Progenitor cell of endocrine pancreas (in vitro differentiated cells): Measurements from ENCODE around the gene FNDC11. TPM values are rescaled to one million over a fixed set of nuclear protein-coding genes. Genes with fewer than 3 reads are reported as not detected.

Experiments used
- DNase-seq: peaks from one replicate; pipeline ENCODE4 v3.0.0; 2021; ENCODE audit warnings: low spot score; ENCODE audit not compliant: unreplicated experiment
- H3K27ac Mint-ChIP-seq: 2 replicates; pipeline ENCODE4 v1.8.0; 2021; ENCODE audit warnings: mild to moderate bottlenecking, moderate library complexity, mixed read lengths
- H3K27me3 Mint-ChIP-seq: 2 replicates; pipeline ENCODE4 v1.8.0; 2021; ENCODE audit warnings: mixed read lengths
- H3K36me3 Mint-ChIP-seq: 2 replicates; pipeline ENCODE4 v1.8.0; 2022; ENCODE audit warnings: mixed read lengths; ENCODE audit not compliant: insufficient read depth
- H3K4me1 Mint-ChIP-seq: 2 replicates; pipeline ENCODE4 v1.8.0; 2021; ENCODE audit warnings: low read depth, mixed read lengths
- H3K4me3 Mint-ChIP-seq: 2 replicates; pipeline ENCODE4 v1.8.0; 2021; ENCODE audit warnings: low read depth, mild to moderate bottlenecking, moderate library complexity, mixed read lengths
- H3K9me3 Mint-ChIP-seq: 2 replicates; pipeline ENCODE4 v1.8.0; 2021; ENCODE audit warnings: low read depth, mixed read lengths
- CTCF ChIP-seq: fragments of 200-600 bp; sonication (generic); IDR thresholded peaks from one replicate; pipeline ENCODE4 v1.5.0; 2021; ENCODE audit warnings: antibody characterized with exemption, mild to moderate bottlenecking; ENCODE audit not compliant: unreplicated experiment
- total RNA-seq: library from RNA; stranded (reverse); gene quantifications from 2 replicates; pipeline ENCODE4 v1.2.1, GENCODE V29; 2021

FNDC11 gene
- total RNA-seq, 1 donor from 2014 or later = 1.9 TPM

DNA sequence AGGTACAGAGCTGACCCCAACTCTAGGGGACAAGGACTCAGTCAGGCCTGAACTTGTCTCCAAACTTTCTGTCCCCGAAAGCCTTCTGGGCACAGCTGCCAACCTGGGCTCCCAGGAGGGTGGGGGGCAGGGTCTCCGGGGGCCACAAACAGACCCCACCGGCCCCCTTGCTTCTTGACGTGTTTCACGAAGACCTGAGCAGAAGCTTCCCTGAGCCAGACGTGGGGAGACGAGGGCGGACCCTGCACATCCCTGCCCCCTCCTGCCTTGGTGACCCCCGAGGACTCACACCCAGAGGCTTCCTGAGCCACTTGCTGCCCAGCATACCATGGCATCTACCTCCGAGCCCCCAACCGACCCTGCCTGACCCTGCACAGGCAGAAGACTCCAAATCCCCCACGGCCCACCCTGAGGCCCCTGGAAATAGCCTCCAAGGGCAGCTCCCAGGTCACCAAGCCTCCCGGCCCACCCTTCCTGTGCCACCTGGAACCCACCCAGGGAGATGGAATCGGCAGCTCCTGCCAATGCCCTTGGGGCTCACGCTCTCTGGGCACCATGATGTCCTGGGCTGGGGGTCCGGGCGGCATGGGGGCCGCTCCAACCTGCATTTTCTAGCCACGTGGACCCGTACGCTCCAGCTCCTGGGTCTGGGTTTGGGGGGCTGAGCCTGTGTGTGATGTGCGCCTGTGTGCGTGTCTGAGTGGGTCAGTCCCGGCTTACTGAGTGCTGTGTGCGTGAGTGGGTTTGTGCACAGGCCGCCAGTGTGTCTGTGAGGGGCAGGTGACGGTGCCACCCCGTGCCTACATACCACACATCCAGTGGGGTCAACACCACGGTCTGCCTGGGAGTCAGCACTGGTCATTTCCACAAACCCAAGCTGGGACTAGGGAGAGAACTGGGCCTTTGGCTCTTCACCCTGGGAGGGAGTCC is 14.3 kb upstream of the FNDC11 start:
- Mint-ChIP-seq H3K4me1 (peaks cover 1% of the 10 kb centered on the region), H3K36me3 (no peaks in the 10 kb centered on the region), H3K4me3 (no peak overlapping the region), H3K27ac (no peak overlapping the region), H3K9me3 (no peaks in the 10 kb centered on the region), H3K27me3 (peaks cover 5% of the 10 kb centered on the region)
- DNase-seq = no peak
- TF ChIP-seq CTCF = no peak

DNA sequence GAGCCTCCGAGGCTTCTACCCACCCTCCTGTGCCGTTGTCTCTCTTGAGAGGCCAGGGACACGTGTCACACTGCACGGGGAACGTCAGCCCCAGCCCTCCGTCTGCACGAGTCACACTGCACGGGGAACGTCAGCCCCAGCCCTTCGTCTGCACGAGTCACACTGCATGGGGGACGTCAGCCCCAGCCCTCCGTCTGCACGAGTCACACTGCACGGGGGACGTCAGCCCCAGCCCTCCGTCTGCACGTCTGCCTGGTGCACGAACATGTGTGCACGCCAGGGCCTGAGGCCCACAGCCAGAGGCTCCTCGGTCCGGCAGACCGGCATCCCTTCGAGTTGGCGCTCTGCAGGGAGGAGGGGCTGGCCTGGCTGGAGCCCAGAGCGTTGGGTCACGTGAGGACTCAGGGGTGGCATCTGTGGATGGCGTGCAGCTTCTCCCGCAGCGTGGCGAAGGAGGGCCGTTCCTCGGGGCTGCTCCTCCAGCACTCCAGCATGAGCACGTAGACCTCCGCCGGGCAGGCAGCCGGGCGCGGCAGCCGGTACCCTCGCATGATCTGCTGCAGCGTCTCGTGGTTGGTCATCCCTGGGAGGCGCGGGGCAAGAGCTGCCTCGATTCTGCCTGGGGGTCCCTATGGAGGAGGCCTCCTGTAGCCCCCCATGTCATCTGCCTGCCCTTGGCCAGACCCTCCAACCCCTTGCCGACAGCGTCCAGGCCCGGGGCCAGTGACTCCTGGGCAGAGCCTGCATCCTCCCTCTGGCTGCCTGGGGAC is 13.4 kb upstream of the FNDC11 start:
- Mint-ChIP-seq H3K36me3 (no peaks in the 10 kb centered on the region), H3K4me1 (peaks cover 4% of the 10 kb centered on the region), H3K27ac (no peak overlapping the region), H3K9me3 (no peaks in the 10 kb centered on the region), H3K4me3 (no peak overlapping the region), H3K27me3 (peaks cover 8% of the 10 kb centered on the region)
- no peak for TF ChIP-seq CTCF
- DNase-seq = no peak

DNA sequence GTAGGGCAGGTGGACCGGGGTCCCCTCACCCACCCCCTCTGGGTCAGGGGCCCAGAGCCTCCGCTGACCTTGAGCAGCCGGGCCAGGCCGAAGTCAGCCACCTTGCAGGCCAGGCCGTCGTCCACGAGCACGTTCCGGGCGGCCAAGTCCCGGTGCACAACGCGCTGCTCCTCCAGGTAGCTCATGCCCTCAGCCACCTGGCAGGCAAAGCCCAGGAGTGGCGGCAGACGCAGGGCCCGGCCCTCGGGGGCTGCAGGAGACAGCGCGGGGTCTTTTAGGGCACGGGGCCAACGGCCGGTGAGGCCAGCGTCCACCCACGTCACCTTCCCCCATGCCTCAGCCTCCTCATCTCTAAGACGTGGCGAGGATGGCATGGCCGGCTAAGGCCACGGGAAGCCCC is 12.6 kb upstream of the FNDC11 start:
- peaks cover 3% of the 10 kb centered on the region for H3K4me1 Mint-ChIP-seq
- H3K9me3 Mint-ChIP-seq = no peaks in the 10 kb centered on the region
- peaks cover 8% of the 10 kb centered on the region for H3K27me3 Mint-ChIP-seq
- no peak overlapping the region for H3K4me3 Mint-ChIP-seq
- no peak for DNase-seq
- no peak overlapping the region for H3K27ac Mint-ChIP-seq
- TF ChIP-seq CTCF = no peak
- H3K36me3 Mint-ChIP-seq = no peaks in the 10 kb centered on the region

DNA sequence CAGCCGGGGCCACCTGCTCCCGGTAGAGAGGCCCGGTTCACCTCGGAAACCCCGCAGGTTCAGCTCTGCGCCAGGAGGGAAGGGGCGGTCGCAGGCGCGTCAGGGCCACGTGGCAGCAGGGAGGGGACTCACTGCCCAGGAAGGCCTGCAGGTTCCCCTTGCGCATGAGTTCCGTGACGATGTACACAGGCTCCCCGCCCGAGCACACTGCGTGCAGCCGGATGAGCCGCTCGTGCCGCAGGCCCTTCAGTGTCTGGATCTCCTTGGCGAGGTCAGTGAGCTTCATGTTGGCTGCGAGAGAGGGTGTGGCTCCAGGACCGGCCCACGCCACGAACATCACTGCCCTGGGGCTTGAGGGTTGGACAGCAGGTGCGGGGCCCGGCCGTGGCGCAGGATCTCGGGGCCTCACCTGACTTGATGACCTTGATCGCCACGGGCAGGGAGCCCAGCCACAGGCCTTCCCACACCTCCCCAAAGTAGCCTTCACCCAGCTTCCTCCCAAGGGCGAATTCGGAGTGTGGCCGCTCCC is 11.9 kb upstream of the FNDC11 start:
- Mint-ChIP-seq H3K36me3 (no peaks in the 10 kb centered on the region), H3K27ac (no peak overlapping the region), H3K27me3 (peaks cover 12% of the 10 kb centered on the region), H3K4me1 (peaks cover 3% of the 10 kb centered on the region), H3K4me3 (no peak overlapping the region), H3K9me3 (no peaks in the 10 kb centered on the region)
- no peak for DNase-seq
- no peak for TF ChIP-seq CTCF

DNA sequence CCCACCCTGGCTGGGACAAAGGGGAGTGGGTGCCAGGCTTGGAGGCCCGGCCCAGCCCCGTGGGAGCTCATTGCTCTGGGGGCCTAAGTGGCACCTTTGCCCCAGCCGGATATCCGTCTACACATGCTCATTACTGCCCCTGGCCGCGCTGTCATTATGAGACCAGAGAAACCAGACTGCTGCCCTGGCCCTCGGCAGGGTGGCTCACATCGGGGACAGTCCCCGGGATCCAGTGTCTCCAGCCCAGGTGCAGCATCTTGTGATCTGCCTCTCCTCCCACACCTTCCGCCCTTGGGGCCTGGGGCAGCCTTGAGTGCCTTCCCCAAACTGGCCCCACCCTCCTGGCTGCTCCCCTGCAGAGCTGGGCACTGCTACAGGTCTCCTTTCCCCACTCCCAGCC is 11.3 kb upstream of the FNDC11 start:
- H3K4me3 Mint-ChIP-seq = no peak overlapping the region
- no peak for TF ChIP-seq CTCF
- no peak overlapping the region for H3K27ac Mint-ChIP-seq
- no peaks in the 10 kb centered on the region for H3K36me3 Mint-ChIP-seq
- H3K27me3 Mint-ChIP-seq = peaks cover 12% of the 10 kb centered on the region
- no peak for DNase-seq
- peaks cover 3% of the 10 kb centered on the region for H3K4me1 Mint-ChIP-seq
- no peaks in the 10 kb centered on the region for H3K9me3 Mint-ChIP-seq
